Heart right ventricle (tissue), 16 donors: Measurements from ENCODE around the gene IL17C. TPM values are rescaled to one million over a fixed set of nuclear protein-coding genes. Genes with fewer than 3 reads are reported as not detected.

Experiments
- ATAC-seq, 8 donors: fragments of 200-7000 bp; cut with Tn5 transposase; one replicate each; pipeline ENCODE4 v1.9.1; 2020; ENCODE audit warnings: mild to moderate bottlenecking in 8 of 8, moderate library complexity in 8 of 8, moderate number of reproducible peaks in 1 of 8
- DNase-seq, 2 donors: peaks; one replicate each; pipeline ENCODE4 v3.0.0-alpha.2; 2020
- H3K27ac ChIP-seq, 10 donors: fragments of 200-600 bp; sonication (generic) in 2 of 10; one replicate each; pipeline versions ENCODE4 v1.5.0 to v1.8.0; 2020 to 2022; ENCODE audit warnings: mild to moderate bottlenecking in 3 of 10
- H3K27me3 ChIP-seq, 7 donors: fragments of 200-600 bp; one replicate each; pipeline ENCODE4 v1.8.0; 2021 to 2022; ENCODE audit warnings: mild to moderate bottlenecking in 2 of 7
- H3K36me3 ChIP-seq, 9 donors: fragments of 200-600 bp; sonication (generic) in 1 of 9; one replicate each; pipeline versions ENCODE4 v1.5.0 to v1.8.0; 2020 to 2022; ENCODE audit warnings: mild to moderate bottlenecking in 2 of 9
- H3K4me1 ChIP-seq, 9 donors: fragments of 200-600 bp; sonication (generic) in 1 of 9; one replicate each; pipeline versions ENCODE4 v1.5.0 to v1.8.0; 2020 to 2022; ENCODE audit warnings: mild to moderate bottlenecking in 4 of 9
- H3K4me3 ChIP-seq, 10 donors: fragments of 200-600 bp; sonication (generic) in 2 of 10; one replicate each; pipeline versions ENCODE4 v1.5.0 to v1.8.0; 2020 to 2022; ENCODE audit warnings: mild to moderate bottlenecking in 7 of 10, moderate library complexity in 2 of 10
- H3K9me3 ChIP-seq, 11 donors: fragments of 200-600 bp in 10 of 11; sonication (generic) in 2 of 11; one replicate each; pipeline versions ENCODE4 v1.5.0 to v1.8.0; 2013 to 2022; ENCODE audit warnings: mild to moderate bottlenecking in 2 of 11, control low read depth in 1 of 11, moderate library complexity in 1 of 11
- WGBS, 2 donors: extraction: QIAGEN DNeasy Blood & Tissue Kit; methylation state at CpG; one replicate each; pipeline ENCODE4 v1.1.7; 2013; ENCODE audit warnings: inconsistent platforms in 1 of 2; 5-methylcytosine and 5-hydroxymethylcytosine counted together
- intact Hi-C, 10 donors: fragments of 100-400 bp; cut with DNase I; formaldehyde crosslinking; loops; one replicate each; pipeline versions ENCODE4 v1.11.1 to v1.14.2; 2022
- polyA plus RNA-seq, 2 donors: library from polyadenylated mRNA; stranded (reverse); fragments of 200-250 nt; gene quantifications; one replicate each; pipeline ENCODE4 v1.2.3, GENCODE V29; 2013
- total RNA-seq, 10 donors: library from RNA; stranded (reverse); fragmentation: NEBNext Ultra II Directional in 3 of 10; extraction: Animal tissue kit (Norgen Biotek cat#: 25700) in 3 of 10; gene quantifications; one replicate each; pipeline versions ENCODE4 v1.2.1 to v1.2.4, GENCODE V29; 2021 to 2023
- TF ChIP-seq, protein P1 (sequence below), 9 donors: fragments of 200-600 bp; sonication (generic) in 2 of 9; IDR thresholded peaks; one replicate each; pipeline versions ENCODE4 v1.5.0 to v1.8.0; 2021 to 2022; ENCODE audit warnings: antibody characterized with exemption in 9 of 9, mild to moderate bottlenecking in 5 of 9, moderate library complexity in 1 of 9
- donor health status: Arrhythmogenic right ventricular cardiomyopathy.
- donor health status: ischemic (EF 13 %, LVEDD 7.1; RV severe dilation, severe dysfunction).
- donor health status: healthy with polysubstance abuse.
- donor health status: DM: no; HTN: yes; CAD: no.
- donor health status: DM: no; HTN: no; CAD: no.
- donor health status: ischemic (EF 25% LVEDD 6.9; RV normal size, moderate dysfunction).
- donor health status: ischemic (EF 25% LVEDD 5.7; RV mildly dilated, moderate dysfunction).
- donor health status: healthy.
- donor health status: DM: yes; HTN: yes; CAD: no.
- donor health status: Ischemic cardiomyopathy.
- donor health status: ischemic (EF 35%, LVEDD 5.7; RV mildly dilated, moderate dysfunction).
- donor health status: nonischemic (EF 11% LVEDD 7.7; RV severe dilation, severe dysfunction).
- donor health status: DM: yes; HTN: yes; CAD: no.
- donor health status: PGD.
- donor health status: ischemic (EF 29% LVEDD 5.4; RV normal size, mild dysfunction).
- donor health status: nonischemic (EF 23%, LVEDD 6.1; RV moderate dilation, normal function).

The IL17C gene
- total and polyA plus RNA-seq, 12 donors, result not detected

DNA sequence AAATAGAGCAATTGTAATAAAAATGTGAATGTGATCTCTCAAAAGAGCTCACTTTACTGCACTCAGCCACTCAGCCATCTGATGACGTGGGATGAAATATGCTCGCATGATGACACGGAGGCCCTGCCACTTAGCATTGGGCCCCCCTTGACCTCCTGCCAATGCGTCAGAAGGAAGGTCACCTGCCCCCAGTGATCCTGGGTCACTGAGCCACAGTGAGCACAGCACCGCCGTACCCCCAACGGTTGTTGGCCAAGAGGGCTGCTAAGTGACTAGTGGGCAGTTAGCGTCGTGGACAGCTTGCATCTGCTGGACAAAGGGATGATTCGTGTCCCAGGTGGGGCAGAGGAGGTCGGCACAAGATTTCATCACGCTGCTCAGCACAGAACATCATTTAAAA, 45.3 kb upstream of the IL17C start:
- no peaks in the 10 kb centered on the region for H3K27me3 ChIP-seq
- peaks cover 0 to 54% (median 23%) of the 10 kb centered on the region in 9 donors for H3K4me1 ChIP-seq
- H3K4me3 ChIP-seq, result no peak overlapping the region
- no peak for ATAC-seq
- H3K27ac ChIP-seq, result no peak overlapping the region
- no peak for DNase-seq
- WGBS, 2 donors, result 92 to 94% methylated on average over 12 of the region's 12 CpGs
- intact Hi-C loops, result loop anchor here in 1 of 10 donors (10.0 kb wide), 1 partner anchor 72 kb away; the partner anchor contains the start of gene MVD
- H3K9me3 ChIP-seq, result no peaks in the 10 kb centered on the region
- TF ChIP-seq, protein P1, sequence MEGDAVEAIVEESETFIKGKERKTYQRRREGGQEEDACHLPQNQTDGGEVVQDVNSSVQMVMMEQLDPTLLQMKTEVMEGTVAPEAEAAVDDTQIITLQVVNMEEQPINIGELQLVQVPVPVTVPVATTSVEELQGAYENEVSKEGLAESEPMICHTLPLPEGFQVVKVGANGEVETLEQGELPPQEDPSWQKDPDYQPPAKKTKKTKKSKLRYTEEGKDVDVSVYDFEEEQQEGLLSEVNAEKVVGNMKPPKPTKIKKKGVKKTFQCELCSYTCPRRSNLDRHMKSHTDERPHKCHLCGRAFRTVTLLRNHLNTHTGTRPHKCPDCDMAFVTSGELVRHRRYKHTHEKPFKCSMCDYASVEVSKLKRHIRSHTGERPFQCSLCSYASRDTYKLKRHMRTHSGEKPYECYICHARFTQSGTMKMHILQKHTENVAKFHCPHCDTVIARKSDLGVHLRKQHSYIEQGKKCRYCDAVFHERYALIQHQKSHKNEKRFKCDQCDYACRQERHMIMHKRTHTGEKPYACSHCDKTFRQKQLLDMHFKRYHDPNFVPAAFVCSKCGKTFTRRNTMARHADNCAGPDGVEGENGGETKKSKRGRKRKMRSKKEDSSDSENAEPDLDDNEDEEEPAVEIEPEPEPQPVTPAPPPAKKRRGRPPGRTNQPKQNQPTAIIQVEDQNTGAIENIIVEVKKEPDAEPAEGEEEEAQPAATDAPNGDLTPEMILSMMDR (IDR thresholded peaks at IDR 0.05), result no peak
- peaks cover 0 to 59% (median 21%) of the 10 kb centered on the region in 9 donors for H3K36me3 ChIP-seq

- H3K27me3 ChIP-seq, result no peaks in the 10 kb centered on the region
- peak overlapping the region in 3 of 10 donors; percentile 13 to 33 (median 23) for H3K27ac ChIP-seq
- DNase-seq, result peak; percentile 34 to 42
- H3K36me3 ChIP-seq, result peaks cover 0 to 59% (median 17%) of the 10 kb centered on the region in 9 donors
- H3K4me3 ChIP-seq, result no peak overlapping the region
- intact Hi-C loops, result loop anchor here in 1 of 10 donors (10.0 kb wide), 1 partner anchor 71 kb away; the partner anchor contains the start of gene MVD
- ATAC-seq, result peak; percentile 41 to 86 (median 74)
- TF ChIP-seq, protein P1 (IDR thresholded peaks at IDR 0.05), result peak in 4 of 9 donors; percentile 10 to 53 (median 40)
- WGBS, 2 donors, result 53 to 62% methylated on average over 11 of the region's 11 CpGs
- no peaks in the 10 kb centered on the region for H3K9me3 ChIP-seq
- H3K4me1 ChIP-seq, result peaks cover 0 to 58% (median 27%) of the 10 kb centered on the region in 9 donors
Observed at GRCh38 chr16:88593489-88593888, 44.9 kb upstream of the IL17C start.

DNA sequence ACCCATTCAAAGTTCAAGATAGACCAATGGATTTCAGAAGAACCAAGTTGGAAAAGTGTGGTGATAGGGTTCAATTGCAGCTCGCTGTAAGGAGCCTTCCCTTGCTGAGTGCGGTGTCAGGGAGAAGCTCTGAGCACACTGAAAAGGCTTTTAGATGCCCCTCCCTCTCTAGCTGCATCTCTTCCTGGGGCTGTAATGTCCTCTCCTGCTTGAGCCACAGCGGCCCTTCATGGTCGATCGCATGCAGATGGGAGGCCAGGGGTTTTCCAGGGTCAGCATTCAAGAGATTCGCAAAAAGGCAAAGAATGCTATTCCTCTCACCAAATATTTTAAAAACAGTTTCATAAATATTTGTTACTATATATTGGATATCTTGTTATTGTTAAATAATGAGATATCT, 44.5 kb upstream of the IL17C start:
- Histone ChIP-seq H3K9me3 (no peaks in the 10 kb centered on the region), H3K4me1 (peaks cover 0 to 62% (median 31%) of the 10 kb centered on the region in 9 donors), H3K27ac (peak overlapping the region in 3 of 10 donors; percentile 13 to 33 (median 23)), H3K27me3 (no peaks in the 10 kb centered on the region), H3K4me3 (no peak overlapping the region), H3K36me3 (peaks cover 0 to 59% (median 13%) of the 10 kb centered on the region in 9 donors)
- intact Hi-C loops, result loop anchor here in 1 of 10 donors (10.0 kb wide), 1 partner anchor 71 kb away; the partner anchor contains the start of gene MVD
- WGBS, 2 donors, result 88 to 90% methylated on average over 6 of the region's 6 CpGs
- DNase-seq (no peak), ATAC-seq (no peak)
- TF ChIP-seq, protein P1 (IDR thresholded peaks at IDR 0.05), result no peak

DNA sequence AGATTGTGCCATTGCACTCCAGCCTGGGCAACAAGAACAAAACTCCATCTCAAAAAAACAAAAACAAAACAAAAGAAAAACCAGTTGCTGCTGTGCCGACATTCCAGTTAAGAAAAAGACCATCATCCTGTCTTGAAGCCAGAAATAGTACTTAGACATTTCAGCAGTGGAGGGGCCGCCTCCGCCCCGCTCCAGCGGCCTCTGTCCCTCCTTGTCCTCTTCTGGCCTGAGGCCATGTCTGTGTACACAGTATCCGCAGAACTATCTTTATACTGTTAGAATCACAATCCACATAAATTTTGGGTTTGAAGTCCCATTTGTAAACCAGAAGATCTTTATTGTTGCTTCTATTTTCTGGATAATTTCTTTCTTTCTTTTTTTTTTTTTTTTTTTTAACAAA, 43.3 kb upstream of the IL17C start:
- Histone ChIP-seq H3K9me3 (no peaks in the 10 kb centered on the region), H3K36me3 (peaks cover 0 to 59% (median 14%) of the 10 kb centered on the region in 9 donors), H3K27me3 (no peaks in the 10 kb centered on the region), H3K4me3 (no peak overlapping the region), H3K4me1 (peaks cover 4 to 73% (median 41%) of the 10 kb centered on the region in 9 donors), H3K27ac (peak overlapping the region in 4 of 10 donors; percentile 7 to 45 (median 37))
- 23 to 24% methylated on average over 6 of the region's 6 CpGs for WGBS, 2 donors
- intact Hi-C loops, result loop anchor here in 1 of 10 donors (10.0 kb wide), 1 partner anchor 70 kb away; the partner anchor contains the start of gene MVD
- DNase-seq (peak in 1 of 2 donors; percentile 39), ATAC-seq (peak in 2 of 8 donors; percentile 31 to 47)
- TF ChIP-seq, protein P1 (IDR thresholded peaks at IDR 0.05), result no peak
